Chondrocyte (in vitro differentiated cells): ENCODE measurements around the gene RPA3. TPM values are rescaled to one million over a fixed set of nuclear protein-coding genes. Genes with fewer than 3 reads are reported as not detected.

ENCODE experiments used
- DNase-seq: peaks from one replicate; pipeline ENCODE4 v3.0.0; 2021; ENCODE audit warnings: mixed read lengths, low spot score
- H3K27ac Mint-ChIP-seq: one replicate; pipeline ENCODE4 v1.8.0; 2021; ENCODE audit warnings: mild to moderate bottlenecking, moderate library complexity, mixed read lengths; ENCODE audit not compliant: unreplicated experiment
- H3K27me3 Mint-ChIP-seq: 2 replicates; pipeline ENCODE4 v1.8.0; 2021; ENCODE audit warnings: low read depth, mixed read lengths
- H3K36me3 Mint-ChIP-seq: 2 replicates; pipeline ENCODE4 v1.8.0; 2021; ENCODE audit warnings: low read depth, mixed read lengths
- H3K4me1 Mint-ChIP-seq: 2 replicates; pipeline ENCODE4 v1.8.0; 2021; ENCODE audit warnings: low read depth, mild to moderate bottlenecking, mixed read lengths
- H3K4me3 Mint-ChIP-seq: one replicate; pipeline ENCODE4 v1.8.0; 2021; ENCODE audit warnings: mild to moderate bottlenecking, moderate library complexity, mixed read lengths; ENCODE audit not compliant: unreplicated experiment
- H3K9me3 Mint-ChIP-seq: 2 replicates; pipeline ENCODE4 v1.8.0; 2021; ENCODE audit warnings: low read depth, mixed read lengths
- CTCF ChIP-seq: fragments of 200-600 bp; sonication (generic); IDR thresholded peaks from 2 replicates; pipeline ENCODE4 v1.5.0; 2021; ENCODE audit warnings: antibody characterized with exemption, mild to moderate bottlenecking, moderate library complexity
- total RNA-seq: library from RNA; stranded (reverse); gene quantifications from 3 replicates; pipeline ENCODE4 v1.2.1, GENCODE V29; 2021

Gene RPA3
- total RNA-seq, 1 donor from 2014 or later, result 8.3 TPM

GRCh38 chr7:7706556-7707172 lies 11.7 kb downstream of the RPA3 start:
- DNase-seq, result no peak
- Mint-ChIP-seq H3K4me1 (peaks cover 28% of the 10 kb centered on the region), H3K9me3 (no peaks in the 10 kb centered on the region), H3K4me3 (no peak overlapping the region), H3K36me3 (no peaks in the 10 kb centered on the region), H3K27me3 (no peaks in the 10 kb centered on the region), H3K27ac (no peak overlapping the region)
- TF ChIP-seq CTCF, result no peak

GRCh38 chr7:7706101-7706511 lies 12.3 kb downstream of the RPA3 start:
- Mint-ChIP-seq H3K36me3 (no peaks in the 10 kb centered on the region), H3K9me3 (no peaks in the 10 kb centered on the region), H3K27ac (no peak overlapping the region), H3K27me3 (no peaks in the 10 kb centered on the region), H3K4me1 (peaks cover 28% of the 10 kb centered on the region), H3K4me3 (no peak overlapping the region)
- no peak for DNase-seq
- no peak for TF ChIP-seq CTCF

GRCh38 chr7:7705318-7705717 lies 13.1 kb downstream of the RPA3 start:
- no peaks in the 10 kb centered on the region for H3K27me3 Mint-ChIP-seq
- TF ChIP-seq CTCF, result no peak
- no peak for DNase-seq
- peaks cover 28% of the 10 kb centered on the region for H3K4me1 Mint-ChIP-seq
- no peak overlapping the region for H3K4me3 Mint-ChIP-seq
- no peaks in the 10 kb centered on the region for H3K36me3 Mint-ChIP-seq
- H3K27ac Mint-ChIP-seq, result no peak overlapping the region
- no peaks in the 10 kb centered on the region for H3K9me3 Mint-ChIP-seq

- H3K4me1 Mint-ChIP-seq, result peaks cover 30% of the 10 kb centered on the region
- no peaks in the 10 kb centered on the region for H3K27me3 Mint-ChIP-seq
- H3K27ac Mint-ChIP-seq, result no peak overlapping the region
- H3K4me3 Mint-ChIP-seq, result no peak overlapping the region
- H3K36me3 Mint-ChIP-seq, result no peaks in the 10 kb centered on the region
- TF ChIP-seq CTCF, result no peak
- H3K9me3 Mint-ChIP-seq, result no peaks in the 10 kb centered on the region
- no peak for DNase-seq
Measured at GRCh38 chr7:7704867-7705266, 13.5 kb downstream of the RPA3 start.

GRCh38 chr7:7703427-7703826 lies 15.0 kb downstream of the RPA3 start:
- Mint-ChIP-seq H3K27me3 (no peaks in the 10 kb centered on the region), H3K9me3 (no peaks in the 10 kb centered on the region), H3K4me3 (no peak overlapping the region), H3K4me1 (peaks cover 37% of the 10 kb centered on the region), H3K36me3 (no peaks in the 10 kb centered on the region), H3K27ac (no peak overlapping the region)
- DNase-seq, result no peak
- no peak for TF ChIP-seq CTCF
